GM18498 (cell line): ENCODE results near the gene ANXA10.
"Not testable (repeated sequence)": the region's sequence is repeated elsewhere in the genome, so short reads cannot be mapped to it uniquely, and the experiment has no call there.

ENCODE experiments used
- ATAC-seq: cut with Tn5 transposase; IDR thresholded peaks from one replicate; pipeline ENCODE4 v1.9.1; 2021; ENCODE audit warnings: mild to moderate bottlenecking, moderate library complexity; ENCODE audit not compliant: unreplicated experiment

ANXA10 gene

GRCh38 chr4:168092176-168092712 lies at the start of gene ANXA10:
Gene ANXA10, plus strand, starts transcription at chr4:168092537. Its CDS starts 164 bp downstream, at chr4:168092701.
- ATAC-seq: no peak

DNA sequence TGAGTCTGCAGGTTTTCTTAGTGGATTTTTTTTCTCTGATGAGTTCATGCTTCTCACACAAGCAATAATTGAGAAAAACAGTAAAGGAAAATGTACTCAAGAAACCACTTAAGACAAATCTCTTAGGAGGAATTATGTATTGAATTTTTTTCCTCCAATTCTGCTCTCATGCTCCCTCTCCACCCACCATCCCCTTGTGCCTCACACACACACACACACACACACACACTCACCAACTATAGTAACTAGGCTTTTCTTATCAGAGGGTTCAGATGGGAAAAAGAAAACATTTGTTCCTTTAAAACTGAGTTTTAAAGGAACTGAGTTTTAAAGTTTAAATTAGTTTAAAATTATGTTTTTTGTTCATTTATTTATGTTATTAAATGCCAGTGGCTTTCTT lies 47.0 kb upstream of the ANXA10 start:
- no peak for ATAC-seq

DNA sequence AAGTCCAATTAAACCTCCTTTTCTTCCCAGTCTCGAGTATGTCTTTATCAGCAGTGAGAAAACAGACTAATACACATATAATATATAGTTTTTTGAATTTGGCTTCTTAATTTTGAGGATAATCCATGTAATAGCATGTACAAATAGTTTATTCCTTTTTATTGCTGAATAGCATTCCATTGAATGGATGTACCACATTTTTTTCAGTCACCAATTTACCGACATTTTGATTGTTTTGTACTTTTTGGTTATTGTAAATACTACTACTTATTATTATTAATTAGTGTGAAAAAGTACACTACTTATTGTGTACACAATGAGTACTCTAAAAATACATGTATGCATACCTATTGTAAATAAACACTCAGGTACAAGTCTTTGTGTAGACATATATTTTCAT lies 42.3 kb upstream of the ANXA10 start:
- ATAC-seq: no peak

DNA sequence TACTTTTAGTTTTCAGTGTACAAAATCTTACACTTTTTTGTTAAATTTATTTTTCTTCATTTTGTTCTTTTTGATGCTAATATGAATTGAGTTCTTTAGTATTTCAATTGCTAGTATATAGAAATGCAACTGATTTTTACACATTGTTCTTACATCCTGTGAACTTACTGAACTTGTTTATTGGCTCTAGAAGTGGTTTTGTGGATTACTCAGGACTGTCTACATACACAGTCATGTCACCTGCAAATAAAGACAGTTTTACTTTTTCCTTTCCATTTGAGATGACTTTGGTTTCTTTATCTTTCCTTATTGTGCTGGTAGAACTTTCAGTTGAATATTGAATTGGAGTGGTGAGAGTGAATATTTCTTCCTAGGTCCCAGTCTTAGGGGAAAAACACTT lies 40.8 kb upstream of the ANXA10 start:
- ATAC-seq: no peak

GRCh38 chr4:168057412-168057811 lies 34.9 kb upstream of the ANXA10 start:
- peak; percentile 91 for ATAC-seq

GRCh38 chr4:168059251-168059650 lies 33.1 kb upstream of the ANXA10 start:
- no peak for ATAC-seq

DNA sequence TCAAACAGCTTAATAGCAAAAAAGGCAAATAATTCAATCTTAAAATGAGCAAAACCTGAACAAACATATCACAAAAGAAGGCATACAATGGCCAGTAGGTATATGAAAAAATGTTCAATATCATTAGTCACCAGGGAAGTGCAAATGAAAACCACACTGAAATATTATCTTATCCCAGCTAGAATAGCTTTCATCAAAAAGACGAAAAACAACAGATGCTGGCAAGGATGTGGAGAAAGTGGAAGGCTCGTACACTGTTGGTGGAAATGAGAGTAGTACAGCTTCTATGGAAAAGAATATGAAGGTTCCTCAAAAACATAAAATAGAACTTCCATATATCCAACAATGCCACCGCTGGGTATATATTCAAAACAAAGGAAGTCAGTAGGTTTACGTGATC lies 29.3 kb upstream of the ANXA10 start:
- no peak for ATAC-seq

DNA sequence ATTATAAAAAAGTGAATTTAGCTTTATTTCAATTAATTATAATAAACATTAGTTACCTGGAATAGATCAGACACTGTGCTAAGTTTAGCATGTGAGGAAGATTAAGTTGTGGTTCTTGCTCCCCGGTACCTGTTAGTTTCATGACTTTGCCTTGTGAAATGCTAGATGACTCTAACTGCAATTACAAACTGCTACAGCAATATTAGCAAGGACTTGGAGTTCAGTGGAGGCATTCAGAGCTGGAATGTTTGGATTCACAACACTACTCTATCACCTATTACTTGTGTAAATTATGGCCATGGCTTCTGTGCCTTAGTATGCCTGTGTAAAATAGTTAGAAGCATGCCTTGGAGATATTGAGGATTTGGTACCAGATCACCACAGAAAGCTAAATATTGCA lies 21.4 kb upstream of the ANXA10 start:
- ATAC-seq: no peak

GRCh38 chr4:168071304-168071703 lies 21.0 kb upstream of the ANXA10 start:
- ATAC-seq: no peak

DNA sequence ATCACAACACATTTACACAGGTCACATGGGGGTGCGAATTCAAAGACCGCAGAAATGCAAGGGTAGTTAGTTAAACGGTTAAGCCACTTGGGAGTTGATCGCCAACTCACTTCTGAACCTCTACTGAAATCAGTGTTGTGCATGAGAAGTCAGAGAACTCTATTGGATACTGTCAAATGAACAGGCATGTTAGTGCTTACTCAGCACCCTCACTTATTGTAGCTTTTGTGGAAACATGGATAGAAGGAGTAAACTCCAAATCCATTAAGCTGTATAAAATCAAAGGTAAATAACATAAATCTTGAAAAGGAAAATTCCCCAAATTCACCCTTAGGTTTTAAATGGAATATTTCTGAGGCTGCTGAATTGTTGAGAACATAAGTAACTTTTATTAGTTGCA lies 17.5 kb upstream of the ANXA10 start:
- no peak for ATAC-seq

- ATAC-seq: peak; percentile 94
Measured at GRCh38 chr4:168076989-168077725, 15.2 kb upstream of the ANXA10 start.

GRCh38 chr4:168077726-168078239 lies 14.6 kb upstream of the ANXA10 start:
- no peak for ATAC-seq

- no peak for ATAC-seq
Measured at GRCh38 chr4:168082379-168082778, 10.0 kb upstream of the ANXA10 start.

DNA sequence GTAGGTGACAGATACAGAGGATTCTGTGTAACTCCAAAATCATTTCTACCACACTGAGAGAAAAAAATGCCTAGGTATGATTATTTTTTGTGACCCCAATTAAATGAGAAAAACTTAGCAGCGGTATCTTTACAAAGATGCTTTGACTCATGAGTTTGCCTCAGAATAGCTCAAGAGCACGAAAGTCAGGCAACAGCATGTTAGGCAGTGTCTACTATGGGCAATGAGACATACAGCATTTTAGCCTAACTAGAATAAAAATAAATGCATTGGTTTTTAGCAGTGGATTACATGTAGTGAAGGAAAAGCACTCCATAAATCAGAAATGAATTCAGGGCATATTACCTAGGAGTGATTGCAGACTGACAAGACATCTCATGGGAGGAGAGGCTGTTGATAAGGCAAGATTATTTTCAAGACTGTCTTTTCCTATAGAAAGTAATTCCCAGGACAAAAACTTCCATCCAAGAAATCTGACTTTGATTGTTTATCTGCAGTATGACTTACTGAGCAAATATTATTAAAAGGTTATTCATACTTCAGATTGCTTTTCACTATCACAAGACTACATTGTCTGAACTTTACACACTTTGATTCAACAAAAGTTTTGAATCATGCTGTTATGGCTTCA lies 3.6 kb downstream of the ANXA10 start:
- no peak for ATAC-seq

GRCh38 chr4:168096407-168096784 lies 4.1 kb downstream of the ANXA10 start:
- ATAC-seq: no peak

DNA sequence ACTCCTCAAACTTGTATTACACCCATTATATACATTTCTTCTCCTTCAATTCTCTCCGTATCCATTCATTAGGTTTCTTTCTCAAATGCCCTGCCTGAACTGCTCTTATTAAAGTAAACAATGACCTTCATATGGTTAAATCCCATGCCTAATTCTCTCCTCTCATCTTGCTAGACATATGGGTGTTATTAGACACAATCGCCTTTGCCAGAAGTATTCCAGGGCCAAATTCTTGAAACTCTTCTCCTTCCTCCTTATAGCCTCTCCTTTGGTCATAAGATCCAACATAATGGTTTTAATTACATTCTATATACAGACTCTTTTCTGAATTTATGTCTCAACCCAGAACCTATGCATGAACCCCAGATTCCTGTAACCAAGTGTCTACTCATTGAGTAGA lies 4.8 kb downstream of the ANXA10 start:
- no peak for ATAC-seq

DNA sequence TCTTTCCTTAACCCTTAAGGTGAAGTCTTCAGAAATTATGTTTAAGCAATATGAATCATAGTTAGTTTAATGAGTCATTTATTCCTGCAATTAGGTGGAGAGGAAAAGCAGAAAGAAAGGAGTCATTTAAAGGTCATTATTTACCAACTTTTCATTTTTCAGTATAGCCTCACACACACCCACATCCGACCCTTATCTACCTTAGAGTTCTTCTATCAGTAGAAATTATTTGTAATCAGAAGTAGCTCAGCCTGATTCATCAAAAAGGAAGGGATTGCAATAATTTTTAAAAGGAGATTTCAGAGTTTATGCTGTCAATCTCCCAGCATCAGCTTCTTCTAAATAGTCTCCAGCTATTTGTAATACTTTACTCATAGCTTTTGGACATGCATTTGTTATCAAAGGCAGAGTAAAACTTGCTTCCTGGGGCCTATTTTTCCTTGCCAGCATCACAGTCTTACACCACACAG lies 5.9 kb downstream of the ANXA10 start:
- no peak for ATAC-seq

- no peak for ATAC-seq
Measured at GRCh38 chr4:168099195-168099594, 6.9 kb downstream of the ANXA10 start.

GRCh38 chr4:168101026-168101425 lies 8.7 kb downstream of the ANXA10 start:
- no peak for ATAC-seq

GRCh38 chr4:168102403-168102802 lies 10.1 kb downstream of the ANXA10 start:
- ATAC-seq: no peak

DNA sequence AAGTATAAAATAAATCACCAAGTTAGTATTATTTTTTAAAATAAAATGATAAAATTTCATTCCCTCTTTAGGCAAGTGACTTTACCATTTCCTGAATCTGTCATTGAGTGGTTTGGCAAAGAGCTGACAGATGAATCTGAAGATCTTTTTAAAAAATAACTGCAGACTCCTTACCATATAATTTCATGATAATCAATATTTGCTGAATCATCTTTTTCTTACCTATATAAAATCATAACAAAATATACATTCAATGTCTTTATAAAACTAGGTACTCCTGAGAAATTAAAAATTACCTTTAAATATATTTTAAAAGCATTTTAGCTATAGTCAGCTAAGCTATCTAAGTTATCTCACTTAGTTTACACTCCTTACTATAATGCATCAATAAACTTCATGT lies 17.2 kb downstream of the ANXA10 start:
- ATAC-seq: no peak

- ATAC-seq: not testable (repeated sequence)
Measured at GRCh38 chr4:168113059-168113458, 20.7 kb downstream of the ANXA10 start.
